Hepatocyte (in vitro differentiated cells): ENCODE results near the gene ABHD8. TPM values are rescaled to one million over a fixed set of nuclear protein-coding genes. Genes with fewer than 3 reads are reported as not detected.

Experiments
- DNase-seq: peaks from one replicate; pipeline ENCODE4 v3.0.0-alpha.2; 2016; ENCODE audit warnings: low spot score
- H2AFZ ChIP-seq: fragments of 200-600 bp; sonication (generic); 2 replicates; pipeline ENCODE4 v1.6.0; 2016; ENCODE audit warnings: antibody characterized with exemption, mild to moderate bottlenecking
- H3K27ac ChIP-seq: fragments of 200-600 bp; sonication (generic); 2 replicates; pipeline ENCODE4 v1.5.1; 2016; ENCODE audit warnings: mild to moderate bottlenecking
- H3K27me3 ChIP-seq: fragments of 200-600 bp; sonication (generic); 2 replicates; pipeline ENCODE4 v1.6.1; 2016
- H3K36me3 ChIP-seq: fragments of 200-600 bp; sonication (generic); replicated peaks from 2 replicates; pipeline ENCODE4 v1.5.1; 2016; ENCODE audit warnings: low read depth; ENCODE audit not compliant: insufficient read depth
- H3K4me1 ChIP-seq: fragments of 200-600 bp; sonication (generic); 2 replicates; pipeline ENCODE4 v1.5.1; 2016; ENCODE audit warnings: mild to moderate bottlenecking, moderate library complexity; ENCODE audit not compliant: insufficient read depth
- H3K4me2 ChIP-seq: fragments of 200-600 bp; sonication (generic); 2 replicates; pipeline ENCODE4 v1.6.0; 2016
- H3K4me3 ChIP-seq: fragments of 200-600 bp; sonication (generic); 2 replicates; pipeline ENCODE4 v1.5.1; 2016; ENCODE audit warnings: mild to moderate bottlenecking
- H3K79me2 ChIP-seq: fragments of 200-600 bp; sonication (generic); 2 replicates; pipeline ENCODE4 v1.6.0; 2017; ENCODE audit warnings: mild to moderate bottlenecking
- H3K9me2 ChIP-seq: fragments of 200-600 bp; sonication (generic); replicated peaks from 2 replicates; pipeline ENCODE4 v1.6.0; 2017; ENCODE audit warnings: mild to moderate bottlenecking; ENCODE audit not compliant: insufficient read depth
- H3K9me3 ChIP-seq: fragments of 200-600 bp; sonication (generic); 2 replicates; pipeline ENCODE4 v1.5.1; 2016; ENCODE audit warnings: low read depth, mild to moderate bottlenecking
- H4K20me1 ChIP-seq: fragments of 200-600 bp; sonication (generic); 2 replicates; pipeline ENCODE4 v1.6.0; 2016; ENCODE audit warnings: mild to moderate bottlenecking; ENCODE audit not compliant: insufficient read depth, poor library complexity, severe bottlenecking
- EZH2 ChIP-seq: fragments of 200-600 bp; sonication (generic); IDR thresholded peaks from 2 replicates; pipeline ENCODE4 v1.6.1; 2016; ENCODE audit warnings: antibody characterized with exemption, mild to moderate bottlenecking, borderline replicate concordance
- EZH2phosphoT487 ChIP-seq: fragments of 200-600 bp; sonication (generic); IDR thresholded peaks from one replicate; pipeline ENCODE4 v1.6.1; 2018; ENCODE audit warnings: antibody characterized with exemption, mild to moderate bottlenecking, low read depth, moderate library complexity; ENCODE audit not compliant: unreplicated experiment, severe bottlenecking
- WGBS: methylation state at CpG from one replicate; pipeline ENCODE4 v1.1.6; 2016; ENCODE audit warnings: low lambda C conversion rate; ENCODE audit errors: missing lambda C conversion rate; 5-methylcytosine and 5-hydroxymethylcytosine counted together
- polyA plus RNA-seq: library from polyadenylated mRNA; unstranded; fragments of >200 nt; fragmentation: Nextera tagmentation; extraction: Ambion mirVana; gene quantifications from 2 replicates; pipeline ENCODE4 v1.2.1, GENCODE V29; 2016
- total RNA-seq: library from RNA; depleted of rRNA; stranded (reverse); fragments of >200 nt; gene quantifications from 2 replicates; pipeline ENCODE4 v1.2.3, GENCODE V29; 2014
- TF ChIP-seq, protein P1 (sequence below): fragments of 200-600 bp; sonication (generic); IDR thresholded peaks from 2 replicates; pipeline ENCODE4 v1.5.1; 2016; ENCODE audit warnings: antibody characterized with exemption, mild to moderate bottlenecking; ENCODE audit not compliant: poor library complexity

ABHD8 gene
- total and polyA plus RNA-seq, 2 experiments from 2014 or later: 12.9 to 17.6 TPM

DNA sequence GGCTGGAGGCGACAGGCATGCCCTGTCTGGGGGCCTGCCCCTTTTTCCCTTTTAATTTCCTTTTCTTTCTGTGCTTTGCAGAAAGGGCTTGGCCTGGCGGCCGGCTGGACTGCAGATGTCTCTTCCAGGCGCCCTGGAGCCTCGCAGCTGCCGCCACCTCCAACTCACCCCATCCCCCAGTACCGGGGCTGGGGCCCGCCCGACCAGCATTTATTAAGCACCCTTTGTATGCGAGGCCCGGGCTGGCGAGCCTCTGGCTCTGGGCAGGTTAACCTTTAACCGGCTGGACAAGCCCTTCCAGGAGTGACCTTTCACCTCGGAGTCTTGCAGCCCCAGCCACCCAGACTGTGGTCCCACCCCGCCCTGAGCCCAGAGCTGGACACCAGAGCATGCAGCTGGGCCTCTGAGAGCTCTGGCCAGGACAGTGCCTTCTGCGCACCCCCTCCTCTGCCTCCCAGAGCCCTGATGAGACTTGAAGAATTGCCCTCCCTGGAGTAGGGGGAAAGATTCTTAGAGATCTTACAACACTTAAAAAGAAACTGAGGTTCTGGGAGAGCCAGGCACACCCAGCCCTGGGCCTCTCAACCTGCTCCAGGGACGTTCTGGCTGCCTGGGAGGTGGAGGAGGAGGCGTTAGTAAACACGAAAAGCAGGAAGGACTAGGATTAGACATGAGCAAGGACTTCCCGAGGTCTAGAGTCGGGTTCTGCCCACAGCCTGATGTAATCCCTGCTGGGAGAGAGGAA, 56.4 kb downstream of the ABHD8 start:
- Histone ChIP-seq H3K9me2 (no peaks in the 10 kb centered on the region), H3K79me2 (peaks cover 34% of the 10 kb centered on the region), H3K4me3 (peak overlapping the region; percentile 16), H3K4me1 (peaks cover 44% of the 10 kb centered on the region), H3K9me3 (no peaks in the 10 kb centered on the region), H3K36me3 (no peaks in the 10 kb centered on the region), H3K27ac (peak overlapping the region; percentile 95), H4K20me1 (peaks cover 19% of the 10 kb centered on the region), H3K4me2 (peak overlapping the region; percentile 90), H2AFZ (peak overlapping the region; percentile 21), H3K27me3 (no peaks in the 10 kb centered on the region)
- TF ChIP-seq EZH2phosphoT487: no peak
- TF ChIP-seq, protein P1, sequence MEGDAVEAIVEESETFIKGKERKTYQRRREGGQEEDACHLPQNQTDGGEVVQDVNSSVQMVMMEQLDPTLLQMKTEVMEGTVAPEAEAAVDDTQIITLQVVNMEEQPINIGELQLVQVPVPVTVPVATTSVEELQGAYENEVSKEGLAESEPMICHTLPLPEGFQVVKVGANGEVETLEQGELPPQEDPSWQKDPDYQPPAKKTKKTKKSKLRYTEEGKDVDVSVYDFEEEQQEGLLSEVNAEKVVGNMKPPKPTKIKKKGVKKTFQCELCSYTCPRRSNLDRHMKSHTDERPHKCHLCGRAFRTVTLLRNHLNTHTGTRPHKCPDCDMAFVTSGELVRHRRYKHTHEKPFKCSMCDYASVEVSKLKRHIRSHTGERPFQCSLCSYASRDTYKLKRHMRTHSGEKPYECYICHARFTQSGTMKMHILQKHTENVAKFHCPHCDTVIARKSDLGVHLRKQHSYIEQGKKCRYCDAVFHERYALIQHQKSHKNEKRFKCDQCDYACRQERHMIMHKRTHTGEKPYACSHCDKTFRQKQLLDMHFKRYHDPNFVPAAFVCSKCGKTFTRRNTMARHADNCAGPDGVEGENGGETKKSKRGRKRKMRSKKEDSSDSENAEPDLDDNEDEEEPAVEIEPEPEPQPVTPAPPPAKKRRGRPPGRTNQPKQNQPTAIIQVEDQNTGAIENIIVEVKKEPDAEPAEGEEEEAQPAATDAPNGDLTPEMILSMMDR: no peak
- no peak for TF ChIP-seq EZH2
- DNase-seq: peak; percentile 77
- WGBS: 16% methylated on average over 21 of the region's 21 CpGs

DNA sequence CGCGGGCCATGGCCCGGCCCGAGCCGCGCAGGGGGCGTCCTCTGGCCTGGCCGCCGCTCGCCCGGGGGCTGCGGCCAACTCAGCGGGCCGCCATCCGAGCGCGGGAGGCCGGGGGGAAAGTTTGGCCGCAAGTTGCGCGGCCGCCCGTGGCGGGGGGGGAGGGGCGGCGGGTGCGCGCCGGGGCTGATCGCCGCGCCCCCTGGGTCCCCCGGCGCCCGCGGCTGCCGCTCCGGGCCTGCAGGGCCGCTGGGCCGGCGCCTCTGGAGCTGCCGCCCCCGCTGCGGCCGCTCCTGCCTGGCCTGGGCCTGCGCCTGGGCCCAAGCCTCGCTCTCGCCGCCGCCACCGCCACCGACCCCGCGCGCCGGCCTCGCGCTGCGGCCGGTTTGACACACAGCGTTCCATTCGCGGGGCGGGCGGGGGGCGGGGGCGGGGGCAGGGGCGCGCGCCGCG, 57.7 kb downstream of the ABHD8 start, which contains the start of gene NR2F6:
Gene NR2F6, minus strand, starts transcription at position 385 of the 450 bp plus-strand sequence. CDS start 699 bp downstream, outside the sequence.
- Histone ChIP-seq H2AFZ (peak within 1 kb of the TSS; percentile 21), H3K4me1 (peaks cover 57% of the 10 kb centered on the region), H3K79me2 (peaks cover 47% of the 10 kb centered on the region), H3K27me3 (no peaks in the 10 kb centered on the region), H4K20me1 (peaks cover 31% of the 10 kb centered on the region), H3K9me3 (no peaks in the 10 kb centered on the region), H3K27ac (peak within 1 kb of the TSS; percentile 95), H3K36me3 (no peaks in the 10 kb centered on the region), H3K9me2 (no peaks in the 10 kb centered on the region), H3K4me2 (peak within 1 kb of the TSS; percentile 98), H3K4me3 (peak within 1 kb of the TSS; percentile 95)
- WGBS: no CpG with 5 or more reads among the region's 72 CpGs
- TF ChIP-seq EZH2phosphoT487: no peak
- TF ChIP-seq, protein P1: no peak
- TF ChIP-seq EZH2: no peak
- DNase-seq: no peak

- DNase-seq: peak; percentile 75
- TF ChIP-seq, protein P1: no peak
- TF ChIP-seq EZH2phosphoT487: no peak
- no peak for TF ChIP-seq EZH2
Observed at GRCh38 chr19:17244618-17245534, 58.3 kb downstream of the ABHD8 start.

More at GRCh38 chr19:17244618-17245534, 58.3 kb downstream of the ABHD8 start:
- H3K79me2 ChIP-seq: peaks cover 48% of the 10 kb centered on the region
- peaks cover 31% of the 10 kb centered on the region for H4K20me1 ChIP-seq
- H2AFZ ChIP-seq: no peak overlapping the region
- no peaks in the 10 kb centered on the region for H3K36me3 ChIP-seq
- H3K9me3 ChIP-seq: no peaks in the 10 kb centered on the region
- H3K4me1 ChIP-seq: peaks cover 62% of the 10 kb centered on the region
- WGBS: 2% methylated on average over 72 of the region's 100 CpGs
- peak overlapping the region; percentile 86 for H3K27ac ChIP-seq
- no peaks in the 10 kb centered on the region for H3K27me3 ChIP-seq
- H3K4me3 ChIP-seq: peak overlapping the region; percentile 95
- H3K9me2 ChIP-seq: no peaks in the 10 kb centered on the region
- H3K4me2 ChIP-seq: peak overlapping the region; percentile 98
